Endothelial cell of umbilical vein (primary cell): Measurements from ENCODE around the gene MYH11. TPM values are rescaled to one million over a fixed set of nuclear protein-coding genes. Genes with fewer than 3 reads are reported as not detected.

Source experiments
- BruUV-seq: library from RNA; stranded (reverse); fragments of 400-500 nt; replicated peaks from 2 replicates; lab custom pipeline; 2021; lab: Mats Ljungman, UMichigan
- CTCF ChIA-PET: fragments of 300-600, 350-600 bp; sonication (Branson Sonifier 250); formaldehyde crosslinking; loops from one replicate; lab custom pipeline; 2021; ENCODE audit warnings: antibody characterized with exemption, inconsistent platforms; lab: Charles Lee
- POLR2A ChIA-PET: fragments of 300-600, 350-600 bp; sonication (Branson Sonifier 250); formaldehyde crosslinking; loops from one replicate; lab custom pipeline; 2021; ENCODE audit warnings: antibody characterized with exemption, inconsistent platforms; lab: Charles Lee
- DNase-seq: peaks from one replicate; pipeline ENCODE4 v3.0.0-alpha.2; 2011; ENCODE audit warnings: low read depth, low spot score
- FAIRE-seq: peaks from 2 replicates; lab custom pipeline; 2011; peaks lifted over from hg19 to GRCh38; lab: Jason Lieb, UNC
- H2AFZ ChIP-seq: 2 replicates; pipeline ENCODE4 v1.6.0; 2012; ENCODE audit warnings: low read depth, low read length, control low read depth, inconsistent platforms
- H3K27ac ChIP-seq: 2 replicates; pipeline ENCODE4 v1.5.1; 2011; ENCODE audit warnings: low read depth, mild to moderate bottlenecking, control low read depth, low read length, moderate library complexity; ENCODE audit not compliant: insufficient read depth
- H3K27me3 ChIP-seq, 2 experiments: 2 replicates each; pipeline versions ENCODE4 v1.6.0 to v1.6.1; 2011; ENCODE audit warnings: low read length in 2 of 2, mixed read lengths in 1 of 2; ENCODE audit not compliant: control insufficient read depth in 2 of 2, insufficient read depth in 2 of 2
- H3K36me3 ChIP-seq, 2 experiments: 2 replicates in 1 of 2; 3 replicates in 1 of 2; pipeline ENCODE4 v1.5.1; 2011; ENCODE audit warnings: low read length in 2 of 2, mild to moderate bottlenecking in 1 of 2, moderate library complexity in 1 of 2; ENCODE audit not compliant: control insufficient read depth in 2 of 2, insufficient read depth in 2 of 2; ENCODE audit errors: extremely low read depth in 1 of 2
- H3K4me1 ChIP-seq: 3 replicates; pipeline ENCODE4 v1.5.1; 2011; ENCODE audit warnings: mild to moderate bottlenecking, low read length; ENCODE audit not compliant: control insufficient read depth, insufficient read depth; ENCODE audit errors: extremely low read depth
- H3K4me2 ChIP-seq: 2 replicates; pipeline ENCODE4 v1.6.1; 2011; ENCODE audit warnings: low read length, control low read depth, mixed read lengths; ENCODE audit not compliant: insufficient read depth
- H3K4me3 ChIP-seq, 3 experiments: fragments of 200-600 bp in 1 of 3; sonication (generic), shearing (Covaris generic) in 1 of 3; replicated peaks in 1 of 3; 2 replicates each; pipeline ENCODE4 v1.5.1; 2011 to 2016; ENCODE audit warnings: control low read depth in 3 of 3, low read length in 3 of 3, mild to moderate bottlenecking in 2 of 3, inconsistent platforms in 1 of 3, low read depth in 1 of 3, moderate library complexity in 1 of 3; ENCODE audit not compliant: insufficient read depth in 1 of 3
- H3K79me2 ChIP-seq: 2 replicates; pipeline ENCODE4 v1.6.0; 2012; ENCODE audit warnings: low read length, inconsistent platforms; ENCODE audit not compliant: control insufficient read depth, insufficient read depth
- H3K9ac ChIP-seq: replicated peaks from 2 replicates; pipeline ENCODE3; 2011; ENCODE audit warnings: low read length, control low read depth; ENCODE audit not compliant: insufficient read depth; ENCODE audit errors: extremely low read depth
- H3K9me1 ChIP-seq: replicated peaks from 3 replicates; pipeline ENCODE4 v1.6.0; 2011; ENCODE audit warnings: mild to moderate bottlenecking, low read length; ENCODE audit not compliant: control insufficient read depth, insufficient read depth; ENCODE audit errors: extremely low read depth
- H3K9me3 ChIP-seq: replicated peaks from 2 replicates; pipeline ENCODE4 v1.5.1; 2012; ENCODE audit warnings: low read length, inconsistent platforms; ENCODE audit not compliant: control insufficient read depth, insufficient read depth
- H4K20me1 ChIP-seq: replicated peaks from 2 replicates; pipeline ENCODE3; 2011; ENCODE audit warnings: mild to moderate bottlenecking, low read length; ENCODE audit not compliant: control insufficient read depth, insufficient read depth; ENCODE audit errors: extremely low read depth
- EZH2 ChIP-seq: IDR thresholded peaks from 2 replicates; pipeline ENCODE4 v1.6.1; 2012; ENCODE audit warnings: borderline replicate concordance, low read depth, mild to moderate bottlenecking, moderate library complexity, low read length, inconsistent platforms; ENCODE audit not compliant: severe bottlenecking
- FOS ChIP-seq: IDR thresholded peaks from 2 replicates; pipeline ENCODE4 v1.6.1; 2011; ENCODE audit warnings: mild to moderate bottlenecking, low read length, moderate library complexity, borderline replicate concordance; ENCODE audit not compliant: insufficient read depth
- GATA2 ChIP-seq: IDR thresholded peaks from 2 replicates; pipeline ENCODE4 v1.7.0; 2011; ENCODE audit warnings: low read depth, mild to moderate bottlenecking, moderate library complexity, mixed read lengths, low read length; ENCODE audit not compliant: insufficient read length, insufficient read depth
- JUN ChIP-seq: IDR thresholded peaks from 2 replicates; pipeline ENCODE4 v1.6.1; 2011; ENCODE audit warnings: borderline replicate concordance, low read depth; ENCODE audit not compliant: insufficient read length, insufficient read depth
- MYC ChIP-seq: IDR thresholded peaks from one replicate; pipeline ENCODE4 v1.6.1; 2011; ENCODE audit warnings: mild to moderate bottlenecking, low read depth, low read length
- POLR2A ChIP-seq: IDR thresholded peaks from 2 replicates; pipeline ENCODE4 v1.6.1; 2012; ENCODE audit warnings: low read depth, mild to moderate bottlenecking, control low read depth, low read length
- POLR2AphosphoS5 ChIP-seq: IDR thresholded peaks from 2 replicates; pipeline ENCODE4 v1.6.1; 2012; ENCODE audit warnings: low read depth, mild to moderate bottlenecking, control low read depth, low read length, moderate library complexity; ENCODE audit not compliant: insufficient read depth
- dilution Hi-C: fragments of 300-500 bp; cut with MboI; formaldehyde crosslinking; loops from one replicate; pipeline ENCODE4 v1.15.0; 2019; ENCODE audit warnings: low sequenced_read_pairs; ENCODE audit not compliant: extremely low pct_ligation_motif_present
- intact Hi-C: fragments of 100-400 bp; cut with micrococcal nuclease; formaldehyde crosslinking; loops from one replicate; pipeline ENCODE4 v1.10.0; 2022
- polyA plus RNA-seq, 4 experiments: library from polyadenylated mRNA; depleted of rRNA in 3 of 4; stranded (reverse) in 3 of 4; unstranded in 1 of 4; fragments of >200 nt; gene quantifications; 2 replicates each; pipeline versions ENCODE4 v1.2.1 to v1.2.3, GENCODE V29; 2011 to 2012; ENCODE audit warnings: missing spikeins in 1 of 4
- total RNA-seq: library from RNA; stranded (reverse); gene quantifications from 2 replicates; pipeline ENCODE4 v1.2.3, GENCODE V29; 2021
- TF ChIP-seq, protein P1 (sequence below), 2 donors: IDR thresholded peaks; 1 replicate in 1 of 2; 2 replicates in 1 of 2; pipeline ENCODE4 v1.5.1; 2011; ENCODE audit warnings: low read length in 2 of 2, mild to moderate bottlenecking in 2 of 2, moderate library complexity in 2 of 2, control low read depth in 1 of 2, inconsistent platforms in 1 of 2, low read depth in 1 of 2; ENCODE audit not compliant: insufficient read depth in 1 of 2; ENCODE audit errors: extremely low read depth in 1 of 2
- TF ChIP-seq, protein P2 (sequence below): IDR thresholded peaks from 2 replicates; pipeline ENCODE4 v1.6.1; 2011; ENCODE audit not compliant: insufficient read depth, insufficient read length

Gene MYH11
- total and polyA plus RNA-seq, 2 donors (not counting 3 experiments of a cell fraction or from before 2014, with no cell fraction given), result not detected

DNA sequence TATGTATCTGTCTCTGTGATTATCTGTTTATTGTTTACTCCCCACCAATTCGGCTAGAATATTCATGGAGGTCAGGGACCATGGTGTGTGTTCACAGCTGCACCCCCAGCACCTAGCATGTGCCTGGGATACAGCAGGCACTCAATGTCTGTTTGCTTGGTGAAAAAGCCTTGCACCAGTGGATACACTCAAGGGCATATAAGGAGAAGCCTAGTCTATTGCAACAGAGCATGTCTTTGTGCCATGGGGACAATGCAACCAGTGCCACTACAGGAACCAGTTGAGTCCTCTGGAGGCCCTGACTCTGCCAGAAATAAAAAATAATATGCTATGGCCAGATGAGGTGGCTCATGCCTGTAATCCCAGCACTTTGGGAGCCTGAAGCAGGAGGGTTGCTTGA lies 113.2 kb downstream of the MYH11 start:
- ChIA-PET POLR2A (no interaction called here), CTCF (no interaction called here)
- TF ChIP-seq EZH2 (no peak), JUN (no peak), FOS (no peak), POLR2AphosphoS5 (no peak), GATA2 (no peak), MYC (no peak), POLR2A (no peak)
- TF ChIP-seq, protein P1, sequence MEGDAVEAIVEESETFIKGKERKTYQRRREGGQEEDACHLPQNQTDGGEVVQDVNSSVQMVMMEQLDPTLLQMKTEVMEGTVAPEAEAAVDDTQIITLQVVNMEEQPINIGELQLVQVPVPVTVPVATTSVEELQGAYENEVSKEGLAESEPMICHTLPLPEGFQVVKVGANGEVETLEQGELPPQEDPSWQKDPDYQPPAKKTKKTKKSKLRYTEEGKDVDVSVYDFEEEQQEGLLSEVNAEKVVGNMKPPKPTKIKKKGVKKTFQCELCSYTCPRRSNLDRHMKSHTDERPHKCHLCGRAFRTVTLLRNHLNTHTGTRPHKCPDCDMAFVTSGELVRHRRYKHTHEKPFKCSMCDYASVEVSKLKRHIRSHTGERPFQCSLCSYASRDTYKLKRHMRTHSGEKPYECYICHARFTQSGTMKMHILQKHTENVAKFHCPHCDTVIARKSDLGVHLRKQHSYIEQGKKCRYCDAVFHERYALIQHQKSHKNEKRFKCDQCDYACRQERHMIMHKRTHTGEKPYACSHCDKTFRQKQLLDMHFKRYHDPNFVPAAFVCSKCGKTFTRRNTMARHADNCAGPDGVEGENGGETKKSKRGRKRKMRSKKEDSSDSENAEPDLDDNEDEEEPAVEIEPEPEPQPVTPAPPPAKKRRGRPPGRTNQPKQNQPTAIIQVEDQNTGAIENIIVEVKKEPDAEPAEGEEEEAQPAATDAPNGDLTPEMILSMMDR (IDR thresholded peaks at IDR 0.05; ENCODE audit: extremely low read depth in 1 of 2, insufficient read depth in 1 of 2, low read depth in 1 of 2, low read length in 2 of 2), result no peak
- TF ChIP-seq, protein P2, sequence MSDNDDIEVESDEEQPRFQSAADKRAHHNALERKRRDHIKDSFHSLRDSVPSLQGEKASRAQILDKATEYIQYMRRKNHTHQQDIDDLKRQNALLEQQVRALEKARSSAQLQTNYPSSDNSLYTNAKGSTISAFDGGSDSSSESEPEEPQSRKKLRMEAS, result no peak
- FAIRE-seq (no peak), DNase-seq (no peak)
- H3K9me3 ChIP-seq, result no peaks in the 10 kb centered on the region
- no peak overlapping the region for H3K9ac ChIP-seq
- H4K20me1 ChIP-seq, result no peaks in the 10 kb centered on the region
- no peak overlapping the region for H3K4me2 ChIP-seq
- H3K79me2 ChIP-seq, result no peaks in the 10 kb centered on the region
- H3K27ac ChIP-seq, result no peak overlapping the region
- no peak overlapping the region for H3K4me3 ChIP-seq
- H2AFZ ChIP-seq, result no peak overlapping the region
- no peaks in the 10 kb centered on the region for H3K27me3 ChIP-seq
- intact Hi-C loops, result no loop called here
- no peaks in the 10 kb centered on the region for H3K36me3 ChIP-seq
- BruUV-seq, result no TSS peak
- no peaks in the 10 kb centered on the region for H3K9me1 ChIP-seq
- no peaks in the 10 kb centered on the region for H3K4me1 ChIP-seq
- dilution Hi-C loops, result no loop called here
